ENCODE results near the gene PCDH9.

Gene PCDH9

GRCh38 chr13:67229481-67230403, at the start of gene PCDH9:
Gene PCDH9, minus strand, starts transcription at chr13:67230336. Its CDS starts 1,896 bp downstream, at chr13:67228440.
- no peak for DNase-seq

- DNase-seq = no peak
These were observed 48.1 kb upstream of the PCDH9 start for GRCh38 chr13:67278235-67278634.

GRCh38 chr13:67277581-67277980, 47.4 kb upstream of the PCDH9 start:
- no peak for DNase-seq

GRCh38 chr13:67275351-67275960, 45.3 kb upstream of the PCDH9 start:
- no peak for DNase-seq

- no peak for DNase-seq
These were observed 42.9 kb upstream of the PCDH9 start for GRCh38 chr13:67273001-67273400.

- DNase-seq = no peak
These were observed 37.0 kb upstream of the PCDH9 start for GRCh38 chr13:67267136-67267535.

GRCh38 chr13:67259208-67259607, 29.1 kb upstream of the PCDH9 start:
- DNase-seq = no peak

- DNase-seq = no peak
These were observed 28.3 kb upstream of the PCDH9 start for GRCh38 chr13:67258482-67258881.

- no peak for DNase-seq
These were observed 8.7 kb upstream of the PCDH9 start for GRCh38 chr13:67238861-67239260.

GRCh38 chr13:67238277-67238859, 8.2 kb upstream of the PCDH9 start:
- DNase-seq = no peak

GRCh38 chr13:67235265-67235664, 5.1 kb upstream of the PCDH9 start:
- no peak for DNase-seq

GRCh38 chr13:67232384-67232783, 2.2 kb upstream of the PCDH9 start:
- no peak for DNase-seq

- no peak for DNase-seq
These were observed 1.3 kb upstream of the PCDH9 start for GRCh38 chr13:67231289-67232000.

GRCh38 chr13:67230404-67231288, 510 bp upstream of the PCDH9 start:
- DNase-seq = no peak

- DNase-seq = no peak
These were observed 1.2 kb downstream of the PCDH9 start for GRCh38 chr13:67228916-67229315.

- no peak for DNase-seq
These were observed 2.1 kb downstream of the PCDH9 start for GRCh38 chr13:67228031-67228430.

- no peak for DNase-seq
These were observed 2.8 kb downstream of the PCDH9 start for GRCh38 chr13:67227131-67227983.

- DNase-seq = no peak
These were observed 3.4 kb downstream of the PCDH9 start for GRCh38 chr13:67226696-67227095.

- DNase-seq = no peak
These were observed 4.6 kb downstream of the PCDH9 start for GRCh38 chr13:67225252-67226159.
